NCI-H226 (cell line): Measurements from ENCODE around the gene PPP1R37.

Experiments
- DNase-seq: peaks from one replicate; pipeline ENCODE4 v3.0.0-alpha.2; 2015

The PPP1R37 gene

DNA sequence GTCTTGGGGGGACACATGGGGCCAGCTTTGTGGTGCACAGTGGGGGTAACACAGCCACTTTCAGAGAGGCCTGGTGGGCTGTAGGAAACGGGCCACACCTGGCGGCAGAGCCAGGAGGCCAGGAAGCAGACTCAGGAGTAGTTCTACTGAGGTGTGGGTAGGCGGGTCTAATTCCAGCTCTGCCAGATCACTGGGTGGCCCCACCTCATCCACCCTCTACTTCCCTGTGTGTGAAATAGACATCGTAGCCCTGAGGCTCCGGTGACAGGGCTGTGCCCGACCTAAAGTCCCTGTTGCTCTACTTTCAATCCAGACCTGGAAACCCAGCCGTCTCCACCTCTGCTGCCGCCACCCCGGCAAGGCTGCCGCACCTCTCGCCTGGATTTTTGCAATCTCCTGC lies 63.8 kb downstream of the PPP1R37 start:
- DNase-seq: no peak

DNA sequence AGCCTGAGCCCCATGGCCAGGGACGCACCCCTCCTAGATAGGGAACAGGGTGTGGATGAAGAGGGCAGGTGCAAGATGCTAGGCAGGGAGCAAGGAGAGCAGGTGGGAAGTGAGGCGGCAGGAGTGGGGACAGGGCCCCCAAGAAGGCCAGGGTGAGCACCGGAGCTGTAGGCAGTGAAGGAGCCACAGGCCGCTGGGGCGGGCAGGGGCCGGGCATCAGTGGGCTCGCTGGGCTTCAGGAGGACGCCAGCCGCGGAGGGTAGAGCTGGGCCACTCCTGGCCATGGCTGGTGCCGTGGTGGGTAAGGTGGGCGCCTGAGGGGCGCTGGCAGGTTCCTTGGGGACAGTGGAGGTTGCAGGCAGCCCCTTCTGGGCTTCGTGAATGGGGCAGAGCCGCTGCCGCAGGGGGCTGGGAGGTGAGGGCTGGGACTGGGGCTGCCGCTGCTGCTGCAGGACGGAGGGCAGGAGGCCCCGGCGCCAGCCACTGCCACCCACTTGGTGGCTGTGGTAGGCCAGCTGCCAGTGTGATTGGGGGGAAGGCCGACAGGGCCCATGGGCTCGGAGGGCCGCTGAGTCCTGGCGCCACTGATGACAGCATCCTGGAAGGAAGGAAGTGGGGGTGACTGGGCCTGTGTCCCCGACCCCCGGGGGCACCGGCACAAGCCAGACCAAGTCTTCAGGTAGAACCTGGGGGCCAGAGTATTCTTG lies 65.7 kb downstream of the PPP1R37 start:
- no peak for DNase-seq

DNA sequence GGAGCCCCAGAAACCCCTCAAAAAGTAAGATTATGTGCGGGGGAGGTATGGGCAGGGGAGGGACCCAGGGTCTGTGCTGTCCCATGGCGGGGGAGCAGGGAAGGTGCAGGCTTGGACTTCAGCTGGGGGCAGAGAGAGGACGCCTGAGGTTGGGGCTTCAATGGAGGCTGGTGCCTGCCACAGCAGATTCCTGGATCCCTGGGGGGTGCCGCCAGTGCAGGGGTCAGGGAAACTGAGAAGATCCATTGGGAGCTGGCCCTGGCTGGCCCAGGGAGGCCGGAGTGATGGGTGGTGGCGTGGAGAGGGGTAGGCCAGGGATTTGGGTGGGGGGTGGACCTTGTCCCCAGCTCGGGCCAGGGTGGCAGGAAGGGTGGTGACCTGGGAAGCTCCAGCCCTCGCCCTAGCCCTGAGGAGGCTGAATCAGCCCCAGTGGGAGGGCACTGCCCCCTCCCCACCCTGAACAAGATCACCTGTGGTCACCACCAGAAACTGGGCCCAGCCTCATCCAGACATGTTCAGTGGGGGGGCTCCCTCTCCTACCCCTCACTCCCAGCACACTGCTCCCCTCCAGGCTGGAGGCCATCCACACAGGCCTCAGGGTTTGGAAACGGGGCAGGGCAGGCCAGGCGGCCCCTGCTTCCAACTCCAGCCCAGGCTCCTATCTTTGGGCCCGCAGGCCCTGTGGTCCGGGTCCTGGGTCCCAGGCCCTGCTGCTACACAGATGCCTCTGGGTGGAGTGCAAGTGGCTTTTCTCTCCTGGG lies 66.4 kb downstream of the PPP1R37 start:
- DNase-seq: no peak

- DNase-seq: no peak
Observed at GRCh38 chr19:45159971-45160324, 67.0 kb downstream of the PPP1R37 start.

DNA sequence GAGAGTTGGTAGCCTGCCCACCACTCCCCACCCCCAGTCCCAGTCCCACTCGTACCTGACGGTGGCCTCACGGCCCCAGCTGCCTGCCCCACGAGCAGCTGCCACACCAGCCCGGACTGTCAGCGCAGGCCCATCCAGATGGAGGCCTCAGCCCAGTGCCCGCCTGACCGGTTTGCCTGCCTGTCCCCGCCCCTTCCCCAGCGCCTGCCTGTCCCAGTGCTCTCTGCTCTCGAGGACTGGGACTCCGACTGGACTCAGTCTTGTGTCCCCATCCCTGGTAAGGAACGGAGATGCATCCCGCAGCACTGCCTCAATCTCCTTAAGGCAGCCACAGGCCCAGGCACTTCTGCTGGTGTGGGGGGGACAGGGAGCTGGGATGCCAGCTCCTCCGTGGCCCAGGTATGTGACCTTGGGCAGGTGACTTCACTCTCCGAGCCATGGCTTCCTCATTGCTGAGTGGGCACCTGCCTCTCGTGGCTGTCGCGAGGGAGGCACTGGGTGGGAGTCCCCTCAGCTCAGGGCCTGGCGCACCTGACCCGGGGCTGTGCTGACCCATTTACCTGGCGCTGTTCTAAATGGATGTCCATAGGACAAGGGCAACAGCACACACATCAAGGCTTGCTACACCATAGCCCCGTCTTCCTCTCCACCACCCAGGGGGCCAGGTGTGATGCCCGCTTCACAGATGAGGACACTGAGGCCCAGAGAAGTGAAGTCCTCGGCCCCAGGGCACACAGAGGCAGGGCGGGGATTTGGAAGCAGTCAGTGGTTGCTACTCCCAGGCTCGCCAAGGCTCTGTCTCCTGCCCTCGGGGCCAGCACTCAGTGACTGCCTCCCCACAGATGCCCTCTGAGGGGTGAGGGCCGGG lies 68.1 kb downstream of the PPP1R37 start, which contains the start of gene NKPD1:
TSS of gene NKPD1 (minus strand) at position 113 of the 868 bp plus-strand sequence. CDS start 832 bp downstream, outside the sequence.
- no peak for DNase-seq

DNA sequence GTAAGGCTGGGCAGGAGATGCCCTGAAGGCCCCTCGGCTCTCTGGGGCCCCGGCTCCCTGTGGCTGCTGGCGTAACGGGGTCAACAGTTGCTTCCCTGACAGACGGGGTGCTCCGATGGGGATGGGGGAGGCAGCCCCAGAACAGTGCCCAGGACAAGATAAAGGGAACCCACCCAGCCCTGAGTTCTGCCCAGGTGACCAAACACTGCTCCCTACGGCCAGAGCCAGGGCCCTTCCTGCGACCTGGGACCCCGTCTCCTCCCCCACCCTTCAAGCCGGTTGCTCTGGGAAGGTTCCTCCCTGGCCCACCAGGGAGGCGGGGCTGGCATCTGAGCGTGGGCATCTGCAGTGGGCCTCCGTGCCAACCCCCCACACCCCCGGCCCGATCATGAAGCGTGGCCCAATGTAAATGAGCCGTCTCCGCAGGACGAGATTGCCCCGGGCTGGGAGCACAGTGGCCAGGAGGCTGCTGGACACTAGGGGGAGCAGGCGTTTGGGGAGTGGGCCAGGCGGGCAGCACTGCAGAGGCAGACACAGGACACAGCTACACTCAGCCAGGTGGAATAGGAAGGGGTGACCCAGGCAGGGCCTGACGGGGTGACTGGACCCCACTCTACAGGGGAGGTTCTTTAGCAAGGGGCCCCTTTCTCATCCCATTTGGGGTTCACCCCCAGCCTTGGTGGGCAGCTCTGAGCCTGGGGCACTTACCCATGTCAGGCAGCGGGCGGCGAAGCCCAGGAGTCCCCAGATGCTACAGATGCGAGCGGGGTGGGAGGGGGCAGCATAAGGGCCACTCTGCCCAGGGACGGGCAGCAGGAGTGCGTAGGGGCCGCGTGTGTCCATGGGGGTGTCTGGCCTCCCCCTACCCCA lies 69.0 kb downstream of the PPP1R37 start:
- DNase-seq: no peak

- DNase-seq: no peak
Observed at GRCh38 chr19:45162608-45163143, 69.7 kb downstream of the PPP1R37 start.

- DNase-seq: no peak
Observed at GRCh38 chr19:45163156-45163555, 70.2 kb downstream of the PPP1R37 start.

DNA sequence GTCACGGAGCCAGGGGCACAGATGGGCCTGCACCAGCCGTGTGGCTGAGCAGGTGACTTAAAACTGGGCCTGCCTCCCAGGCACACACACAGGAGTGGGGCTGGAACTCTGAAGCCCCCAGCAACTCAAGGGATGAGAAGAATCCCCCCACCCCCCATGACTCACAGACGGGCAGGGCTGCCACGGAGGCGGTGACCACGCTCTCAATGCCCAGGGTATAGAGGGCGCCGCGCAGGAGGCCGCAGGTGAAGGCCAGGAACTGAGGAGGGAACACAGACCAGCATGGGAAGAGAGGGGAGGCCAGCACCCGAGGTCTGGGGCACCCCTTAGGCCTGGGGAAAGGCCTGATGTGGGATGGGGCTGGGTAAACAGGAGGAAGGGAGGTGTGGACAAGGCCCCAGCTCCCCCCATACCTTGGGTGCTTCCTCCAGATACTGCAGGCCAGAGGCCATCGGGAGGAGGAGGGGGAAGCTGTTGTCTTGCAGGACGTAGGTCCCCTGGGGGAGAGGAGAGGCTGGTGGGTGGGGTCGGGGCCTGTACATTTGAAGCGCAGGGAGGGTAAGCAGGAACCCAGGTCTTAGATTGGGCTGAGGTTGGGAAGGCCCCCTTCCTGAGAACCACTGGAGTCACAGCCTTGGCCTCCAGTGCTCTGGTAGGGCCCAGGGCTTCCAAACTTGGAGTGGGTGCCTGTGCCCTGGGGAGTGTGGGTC lies 70.9 kb downstream of the PPP1R37 start:
- no peak for DNase-seq

GRCh38 chr19:45164577-45165335 lies 71.8 kb downstream of the PPP1R37 start:
- DNase-seq: peak; percentile 94

GRCh38 chr19:45166723-45167252 lies 73.8 kb downstream of the PPP1R37 start:
- DNase-seq: no peak

DNA sequence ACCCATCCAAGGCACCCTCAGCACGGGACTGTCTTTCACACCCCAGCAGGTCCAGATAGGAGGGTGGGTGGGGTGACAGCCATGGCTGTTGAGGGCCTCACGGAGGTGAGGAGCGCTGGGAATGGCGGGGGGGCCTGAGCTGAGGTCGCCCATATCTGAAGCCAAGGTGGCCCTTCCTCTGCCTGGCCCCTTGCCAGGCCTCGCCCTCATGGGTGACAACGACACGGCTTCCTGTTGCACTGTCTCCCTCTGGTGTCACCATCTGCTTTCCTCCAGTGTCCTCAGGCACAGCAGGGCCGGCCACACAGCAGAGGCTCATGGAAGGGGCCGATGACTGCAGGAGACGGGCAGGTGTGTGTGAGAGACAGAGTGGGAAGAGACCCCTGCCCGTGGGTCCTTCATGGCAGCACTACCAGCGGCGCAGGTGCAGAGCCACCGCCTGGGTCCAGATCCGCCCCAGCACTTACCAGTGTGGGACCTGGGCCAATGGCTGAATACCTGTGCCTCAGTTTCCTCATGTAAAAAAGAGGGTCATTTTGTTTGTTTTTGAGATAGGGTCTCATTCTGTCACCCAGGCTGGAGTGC lies 75.9 kb downstream of the PPP1R37 start:
- DNase-seq: no peak

DNA sequence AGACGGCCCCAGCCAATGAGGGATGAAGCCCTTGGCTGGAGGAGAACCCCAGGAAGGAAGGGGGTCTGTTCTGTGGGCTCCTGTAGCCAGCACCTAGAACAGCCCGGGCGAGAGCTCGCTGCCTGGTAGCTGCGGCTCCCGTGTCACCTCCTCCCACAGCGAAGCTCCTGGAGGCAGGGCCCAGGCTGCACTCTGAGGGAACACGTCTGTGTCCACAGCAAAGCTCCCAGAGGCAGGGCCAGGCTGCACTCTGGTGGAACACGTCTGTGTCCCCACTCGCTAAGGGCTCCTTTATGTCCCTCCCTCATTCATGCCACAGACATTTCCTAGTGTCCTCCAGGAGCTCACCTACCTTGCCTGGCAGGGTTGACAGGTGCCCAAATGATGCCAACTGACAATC lies 76.6 kb downstream of the PPP1R37 start:
- DNase-seq: no peak

- no peak for DNase-seq
Observed at GRCh38 chr19:45170146-45171106, 77.4 kb downstream of the PPP1R37 start.

GRCh38 chr19:45171211-45171623 lies 78.2 kb downstream of the PPP1R37 start:
- DNase-seq: no peak

DNA sequence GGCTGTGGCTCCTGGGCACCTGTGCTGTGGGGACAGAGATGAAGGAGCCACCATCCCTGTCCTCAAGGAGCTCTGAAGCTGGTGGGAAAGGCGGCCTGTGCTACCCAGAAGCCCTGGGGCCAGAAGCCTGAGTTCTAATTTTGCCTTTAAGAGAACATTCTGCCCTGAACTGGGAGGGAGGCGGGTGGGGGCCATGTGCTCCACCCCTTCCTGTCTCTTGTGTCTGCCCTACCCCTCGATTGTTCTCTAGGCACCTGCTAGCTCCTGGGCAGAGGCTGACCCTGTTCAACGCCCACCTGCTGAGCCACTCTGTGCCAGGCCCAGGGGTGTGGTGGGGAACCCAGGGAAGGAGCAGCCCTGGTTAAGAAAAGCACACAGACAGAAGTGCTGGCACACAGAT lies 79.2 kb downstream of the PPP1R37 start:
- no peak for DNase-seq

DNA sequence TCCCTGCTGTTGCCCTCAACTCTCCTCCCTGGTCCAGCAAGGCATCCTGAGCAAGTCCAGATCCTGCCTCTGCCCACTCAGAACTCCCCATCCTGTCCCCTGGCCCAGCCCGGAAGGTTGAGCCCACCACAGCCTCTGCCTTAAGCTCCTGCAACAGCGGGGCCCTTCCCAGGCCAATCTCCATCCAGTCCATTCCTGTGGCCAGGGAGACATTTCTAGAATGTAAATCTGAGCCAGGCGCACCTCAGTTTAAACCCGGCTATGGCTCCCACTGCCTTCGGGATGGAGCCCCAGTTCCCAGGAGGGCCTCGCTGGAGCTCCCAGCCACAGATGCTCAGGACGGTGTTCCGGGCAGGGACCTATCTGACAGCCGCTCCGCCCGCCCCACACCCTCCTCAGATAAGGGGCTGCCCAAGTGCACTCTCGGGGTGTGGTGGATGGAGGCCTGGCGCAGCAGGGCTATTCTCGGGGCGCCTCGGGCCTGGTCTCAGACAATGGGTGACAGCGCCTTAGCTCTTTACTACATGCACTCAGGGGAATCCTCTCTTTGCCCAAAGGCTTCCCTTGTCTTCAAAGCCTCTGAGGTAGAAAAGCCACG lies 79.7 kb downstream of the PPP1R37 start:
- DNase-seq: no peak

GRCh38 chr19:45173816-45174215 lies 80.8 kb downstream of the PPP1R37 start:
- DNase-seq: no peak
